GM19043 (cell line): ENCODE results near the gene FADS2.

ENCODE experiments used
- ATAC-seq: cut with Tn5 transposase; IDR thresholded peaks from one replicate; pipeline ENCODE4 v1.9.1; 2021; ENCODE audit warnings: low read depth; ENCODE audit not compliant: unreplicated experiment

Gene FADS2

GRCh38 chr11:61914471-61915171, 86.5 kb downstream of the FADS2 start:
- no peak for ATAC-seq

GRCh38 chr11:61916737-61917333, 88.7 kb downstream of the FADS2 start:
- no peak for ATAC-seq
